OCI-LY7 (cell line): ENCODE results near the gene GOLGA7B. TPM values are rescaled to one million over a fixed set of nuclear protein-coding genes. Genes with fewer than 3 reads are reported as not detected.

Experiments
- BruUV-seq: library from RNA; stranded (reverse); fragments of 400-500 nt; replicated peaks from 2 replicates; lab custom pipeline; 2021; lab: Mats Ljungman, UMichigan
- CTCF ChIA-PET: fragments of 300-600 bp; sonication (Branson Sonifier 250); formaldehyde crosslinking; loops from one replicate; lab custom pipeline; 2022; ENCODE audit warnings: antibody characterized with exemption; ENCODE audit not compliant: unreplicated experiment; lab: Charles Lee
- POLR2A ChIA-PET: fragments of 300-600 bp; sonication (Branson Sonifier 250); formaldehyde crosslinking; loops from one replicate; lab custom pipeline; 2022; ENCODE audit warnings: antibody characterized with exemption; lab: Charles Lee
- DNase-seq: peaks from one replicate; pipeline ENCODE4 v3.0.0-alpha.2; 2015; ENCODE audit warnings: low spot score
- H2AFZ ChIP-seq: fragments of 200-600 bp; sonication (generic), shearing (Covaris generic); 2 replicates; pipeline ENCODE4 v1.6.1; 2014; ENCODE audit warnings: mild to moderate bottlenecking, antibody characterized with exemption, low read length, moderate library complexity
- H3K27ac ChIP-seq: fragments of 200-600 bp; sonication (generic); 2 replicates; pipeline ENCODE4 v1.5.1; 2014; ENCODE audit warnings: mixed run types, low read depth, mild to moderate bottlenecking, moderate library complexity, low read length, inconsistent platforms; ENCODE audit not compliant: poor library complexity, severe bottlenecking
- H3K36me3 ChIP-seq: fragments of 200-600 bp; sonication (generic); 2 replicates; pipeline ENCODE4 v1.6.1; 2014; ENCODE audit warnings: mild to moderate bottlenecking, antibody characterized with exemption, low read length, moderate library complexity, mixed read lengths; ENCODE audit not compliant: insufficient read depth
- H3K4me1 ChIP-seq: fragments of 200-600 bp; sonication (generic); 2 replicates; pipeline ENCODE4 v1.5.1; 2014; ENCODE audit warnings: mild to moderate bottlenecking, low read length; ENCODE audit not compliant: insufficient read depth, poor library complexity, severe bottlenecking
- H3K4me2 ChIP-seq: fragments of 200-600 bp; sonication (generic); 2 replicates; pipeline ENCODE4 v1.6.1; 2014; ENCODE audit warnings: mild to moderate bottlenecking, low read length
- H3K4me3 ChIP-seq: fragments of 200-600 bp; sonication (generic); 2 replicates; pipeline ENCODE4 v1.5.1; 2014; ENCODE audit warnings: mild to moderate bottlenecking, low read depth, low read length; ENCODE audit not compliant: poor library complexity, severe bottlenecking
- H3K79me2 ChIP-seq: fragments of 200-600 bp; sonication (generic); 2 replicates; pipeline ENCODE4 v1.6.1; 2016; ENCODE audit warnings: low read depth, mild to moderate bottlenecking, low read length, moderate library complexity, mixed read lengths; ENCODE audit not compliant: insufficient read depth
- H3K9me2 ChIP-seq: fragments of 200-600 bp; sonication (generic); 2 replicates; pipeline ENCODE4 v1.6.1; 2016; ENCODE audit warnings: mild to moderate bottlenecking, low read length, mixed read lengths; ENCODE audit not compliant: insufficient read depth
- H3K9me3 ChIP-seq: fragments of 200-600 bp; sonication (generic); 2 replicates; pipeline ENCODE4 v1.6.1; 2014; ENCODE audit warnings: mild to moderate bottlenecking, mixed run types, low read length, mixed read lengths
- H4K20me1 ChIP-seq: fragments of 200-600 bp; sonication (generic); 2 replicates; pipeline ENCODE4 v1.6.1; 2014; ENCODE audit warnings: mild to moderate bottlenecking, antibody characterized with exemption, low read length, moderate library complexity, mixed read lengths; ENCODE audit not compliant: insufficient read depth
- CTCF ChIP-seq: fragments of 200-600 bp; sonication (generic); conservative IDR thresholded peaks from 2 replicates; pipeline ENCODE4 v1.5.1; 2014; ENCODE audit warnings: mild to moderate bottlenecking, antibody characterized with exemption, low read length, moderate library complexity, mixed read lengths
- EZH2phosphoT487 ChIP-seq: fragments of 200-600 bp; sonication (generic); IDR thresholded peaks from 2 replicates; pipeline ENCODE4 v1.6.1; 2018; ENCODE audit warnings: low read depth, borderline replicate concordance, mild to moderate bottlenecking, mixed run types, antibody characterized with exemption, low read length, moderate library complexity, mixed read lengths
- intact Hi-C: fragments of 100-400 bp; cut with micrococcal nuclease; formaldehyde crosslinking; loops from one replicate; pipeline ENCODE4 v1.10.0; 2022; ENCODE audit not compliant: unreplicated experiment
- total RNA-seq, 2 experiments: library from RNA; depleted of rRNA in 1 of 2; stranded (reverse); fragments of >200 nt in 1 of 2; shearing (Covaris generic) in 1 of 2; gene quantifications; 2 replicates each; pipeline ENCODE4 v1.2.3, GENCODE V29; 2014 to 2022

GOLGA7B gene
- total RNA-seq, 2 experiments from 2014 or later: 0.08 to 0.09 TPM

DNA sequence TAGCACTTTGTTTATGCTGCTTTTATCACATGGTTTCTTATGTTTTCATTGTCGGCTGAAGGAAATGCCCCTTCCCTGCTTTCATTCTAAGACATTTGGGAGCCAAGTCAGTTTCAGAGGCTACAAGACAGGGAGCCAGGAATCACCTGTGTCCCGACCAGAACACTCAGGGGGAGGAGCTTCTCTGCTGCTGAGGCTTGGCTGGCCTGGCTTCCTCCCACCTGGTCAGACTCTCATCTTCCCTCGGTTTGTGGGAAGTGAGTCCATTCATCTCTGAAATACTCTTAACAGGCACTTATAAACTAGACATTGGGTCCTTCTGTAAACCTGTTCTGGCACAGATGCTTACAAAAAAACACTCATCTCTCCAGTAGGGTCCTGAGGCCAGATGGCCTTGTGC is 19.6 kb upstream of the GOLGA7B start:
- Histone ChIP-seq H3K4me2 (no peak overlapping the region), H2AFZ (no peak overlapping the region), H3K9me3 (no peaks in the 10 kb centered on the region), H3K4me3 (no peak overlapping the region), H3K27ac (no peak overlapping the region), H3K9me2 (no peaks in the 10 kb centered on the region), H4K20me1 (no peaks in the 10 kb centered on the region), H3K36me3 (no peaks in the 10 kb centered on the region), H3K4me1 (no peaks in the 10 kb centered on the region), H3K79me2 (no peaks in the 10 kb centered on the region)
- intact Hi-C loops: no loop called here
- TF ChIP-seq CTCF: no peak
- no peak for TF ChIP-seq EZH2phosphoT487
- ChIA-PET CTCF (no interaction called here), POLR2A (no interaction called here)
- BruUV-seq: no TSS peak
- no peak for DNase-seq

GRCh38 chr10:97831259-97831658 is 18.4 kb upstream of the GOLGA7B start:
- Histone ChIP-seq H3K9me3 (no peaks in the 10 kb centered on the region), H2AFZ (no peak overlapping the region), H3K4me1 (no peaks in the 10 kb centered on the region), H3K4me2 (no peak overlapping the region), H3K9me2 (no peaks in the 10 kb centered on the region), H4K20me1 (no peaks in the 10 kb centered on the region), H3K27ac (no peak overlapping the region), H3K4me3 (no peak overlapping the region), H3K36me3 (no peaks in the 10 kb centered on the region), H3K79me2 (no peaks in the 10 kb centered on the region)
- ChIA-PET CTCF (no interaction called here), POLR2A (no interaction called here)
- no peak for TF ChIP-seq EZH2phosphoT487
- no peak for TF ChIP-seq CTCF
- DNase-seq: no peak
- no TSS peak for BruUV-seq
- intact Hi-C loops: no loop called here

- POLR2A ChIA-PET: no interaction called here
- intact Hi-C loops: no loop called here
- CTCF ChIA-PET: no interaction called here
These were observed 13.2 kb upstream of the GOLGA7B start for GRCh38 chr10:97836446-97836845.

More at GRCh38 chr10:97836446-97836845, 13.2 kb upstream of the GOLGA7B start:
- Histone ChIP-seq H3K4me3 (no peak overlapping the region), H3K36me3 (no peaks in the 10 kb centered on the region), H3K27ac (no peak overlapping the region), H2AFZ (no peak overlapping the region), H4K20me1 (no peaks in the 10 kb centered on the region), H3K79me2 (no peaks in the 10 kb centered on the region), H3K4me1 (no peaks in the 10 kb centered on the region), H3K9me2 (no peaks in the 10 kb centered on the region), H3K9me3 (no peaks in the 10 kb centered on the region), H3K4me2 (no peak overlapping the region)
- TF ChIP-seq CTCF: no peak
- no peak for TF ChIP-seq EZH2phosphoT487
- BruUV-seq: no TSS peak
- no peak for DNase-seq
